ENCODE data around the gene KRT78.

DNA sequence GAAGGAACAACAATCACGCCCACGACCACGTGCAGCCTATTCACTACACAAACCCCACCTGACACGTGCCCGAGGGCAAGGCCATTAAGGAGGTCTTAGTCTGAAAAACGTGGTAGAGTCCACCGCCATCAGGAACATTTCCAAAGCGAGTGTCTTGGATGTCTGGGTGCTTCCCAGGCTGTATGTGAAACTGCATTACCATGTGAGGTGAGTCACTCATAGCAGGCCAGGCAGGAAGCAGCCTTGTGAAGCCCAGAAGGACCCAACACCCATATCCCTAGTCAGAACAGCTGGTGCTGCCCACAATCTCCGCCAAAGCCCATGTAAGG is 11.4 kb downstream of the KRT78 start:
- TF ChIP-seq CTCF (IDR thresholded peaks at IDR 0.05; ENCODE audit: low read depth, low read length, missing input control), result no peak
- no peak for TF ChIP-seq ZBTB33 (IDR thresholded peaks at IDR 0.05)
- TF ChIP-seq SP1 (IDR thresholded peaks at IDR 0.05), result no peak
